Testis (tissue), 2 donors: ENCODE measurements around the gene ZFP69.

Source experiments
- CTCF ChIP-seq, 3 experiments: fragments of 450-650 bp in 2 of 3; fragments of 200-600 bp in 1 of 3; sonication (generic) in 1 of 3; IDR thresholded peaks; one replicate each; pipeline ENCODE4 v1.5.1; 2016 to 2019; ENCODE audit warnings: antibody characterized with exemption in 3 of 3, mild to moderate bottlenecking in 2 of 3, moderate library complexity in 1 of 3
- POLR2A ChIP-seq: fragments of 450-650 bp; IDR thresholded peaks from one replicate; pipeline ENCODE4 v1.6.1; 2017; ENCODE audit warnings: antibody characterized with exemption, mild to moderate bottlenecking, moderate library complexity

DNA sequence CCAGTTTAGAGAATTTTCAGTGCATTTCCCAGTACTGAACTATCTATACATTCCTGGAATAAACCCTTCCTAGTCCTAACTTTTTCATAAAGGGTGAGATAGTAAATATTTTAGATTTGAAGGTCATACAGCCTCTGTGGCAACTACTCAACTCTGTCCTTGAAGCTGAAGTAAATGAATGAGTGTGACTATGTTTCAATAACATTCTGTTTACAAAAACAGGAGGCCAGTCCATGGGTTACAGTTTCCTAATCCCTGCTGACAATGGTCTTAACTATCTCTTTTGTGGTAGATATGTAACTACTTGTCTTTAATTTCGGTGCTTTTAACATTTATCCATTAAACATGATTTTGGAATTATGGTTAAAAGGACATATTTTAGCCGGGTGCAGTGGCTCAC is 58.6 kb downstream of the ZFP69 start:
- no peak for TF ChIP-seq CTCF (IDR thresholded peaks at IDR 0.05)
- TF ChIP-seq POLR2A = no peak
